SU-DHL-6 (cell line): Measurements from ENCODE around the gene RNF220.

Source experiments
- H2AFZ ChIP-seq: fragments of 200-600 bp; sonication (generic); 2 replicates; pipeline ENCODE4 v1.6.1; 2014; ENCODE audit warnings: low read depth, mild to moderate bottlenecking, moderate library complexity, mixed read lengths, antibody characterized with exemption, low read length; ENCODE audit not compliant: severe bottlenecking
- H3F3A ChIP-seq: fragments of 200-600 bp; shearing (Covaris generic); 2 replicates; pipeline ENCODE4 v1.6.0; 2016; ENCODE audit warnings: antibody characterized with exemption, mild to moderate bottlenecking; ENCODE audit not compliant: insufficient read depth
- H3K27ac ChIP-seq: fragments of 200-600 bp; sonication (generic); 2 replicates; pipeline ENCODE4 v1.5.1; 2016; ENCODE audit warnings: low read depth, mild to moderate bottlenecking, low read length, moderate library complexity, mixed read lengths
- H3K27me3 ChIP-seq: fragments of 200-600 bp; sonication (generic), shearing (Covaris generic); 2 replicates; pipeline ENCODE4 v1.6.0; 2014; ENCODE audit warnings: mild to moderate bottlenecking, low read length
- H3K36me3 ChIP-seq: fragments of 200-600 bp; sonication (generic); 2 replicates; pipeline ENCODE4 v1.6.1; 2014; ENCODE audit warnings: mild to moderate bottlenecking, low read length, mixed read lengths
- H3K4me2 ChIP-seq: fragments of 300-600, 200-600 bp; shearing (Covaris generic), sonication (generic); 2 replicates; pipeline ENCODE4 v1.6.0; 2014; ENCODE audit warnings: low read length, low read depth, mild to moderate bottlenecking; ENCODE audit not compliant: poor library complexity, severe bottlenecking
- H3K4me3 ChIP-seq: fragments of 200-600 bp; sonication (generic); 2 replicates; pipeline ENCODE4 v1.5.1; 2014; ENCODE audit warnings: antibody characterized with exemption, low read length, mild to moderate bottlenecking, mixed read lengths; ENCODE audit not compliant: insufficient read depth, poor library complexity, severe bottlenecking
- H3K79me2 ChIP-seq: fragments of 200-600 bp; sonication (generic); 2 replicates; pipeline ENCODE4 v1.6.1; 2014; ENCODE audit warnings: mild to moderate bottlenecking, low read length, moderate library complexity; ENCODE audit not compliant: insufficient read depth
- H3K9ac ChIP-seq: fragments of 200-600 bp; sonication (generic); 2 replicates; pipeline ENCODE4 v1.7.0; 2014; ENCODE audit warnings: mild to moderate bottlenecking, low read length
- H3K9me2 ChIP-seq: fragments of 200-600 bp; sonication (generic); replicated peaks from 2 replicates; pipeline ENCODE4 v1.6.1; 2014; ENCODE audit warnings: low read length; ENCODE audit not compliant: insufficient read depth
- H3K9me3 ChIP-seq: fragments of 200-600 bp; sonication (generic); 2 replicates; pipeline ENCODE4 v1.6.1; 2014; ENCODE audit warnings: low read length, mixed read lengths; ENCODE audit not compliant: insufficient read depth
- H4K20me1 ChIP-seq: fragments of 200-600 bp; sonication (generic); 2 replicates; pipeline ENCODE4 v1.6.1; 2014; ENCODE audit warnings: low read depth, mild to moderate bottlenecking, antibody characterized with exemption, low read length, moderate library complexity, mixed read lengths
- EZH2phosphoT487 ChIP-seq: fragments of 200-600 bp; sonication (generic), shearing (Covaris generic); conservative IDR thresholded peaks from 2 replicates; pipeline ENCODE4 v1.6.1; 2018; ENCODE audit warnings: mild to moderate bottlenecking, antibody characterized with exemption, low read length, moderate library complexity, mixed read lengths
- TF ChIP-seq, protein P1 (sequence below): fragments of 200-600 bp; sonication (generic); IDR thresholded peaks from one replicate; pipeline ENCODE4 v1.5.1; 2017; ENCODE audit warnings: antibody characterized with exemption, mild to moderate bottlenecking, low read length, moderate library complexity; ENCODE audit not compliant: insufficient read depth, poor library complexity, severe bottlenecking

Gene RNF220

DNA sequence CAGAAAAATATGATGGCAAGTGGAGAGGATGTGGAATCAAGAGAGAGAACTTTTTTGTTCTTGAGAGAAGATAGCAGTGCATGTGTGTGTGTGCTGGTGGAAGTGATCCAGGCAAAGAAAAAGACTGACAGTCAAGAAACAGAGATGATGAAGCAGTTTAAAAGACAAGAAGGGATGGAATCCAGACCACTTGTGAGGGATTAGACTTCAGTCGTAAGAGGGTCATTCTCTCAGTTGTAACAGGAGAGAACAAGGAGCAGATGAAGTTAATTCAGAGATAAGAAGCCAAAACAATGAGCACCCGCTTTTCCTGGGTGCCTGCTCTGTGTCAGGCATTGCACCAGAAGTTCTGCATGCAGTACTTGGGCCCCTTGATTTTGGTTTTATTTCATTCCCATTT is 76.6 kb downstream of the RNF220 start:
- Histone ChIP-seq H3K79me2 (no peaks in the 10 kb centered on the region), H3K36me3 (no peaks in the 10 kb centered on the region), H3K9ac (no peak overlapping the region), H2AFZ (no peak overlapping the region), H3F3A (no peaks in the 10 kb centered on the region), H3K27ac (no peak overlapping the region), H4K20me1 (no peaks in the 10 kb centered on the region), H3K27me3 (no peaks in the 10 kb centered on the region), H3K9me3 (no peaks in the 10 kb centered on the region), H3K9me2 (no peaks in the 10 kb centered on the region), H3K4me2 (no peak overlapping the region), H3K4me3 (no peak overlapping the region)
- no peak for TF ChIP-seq EZH2phosphoT487
- TF ChIP-seq, protein P1, sequence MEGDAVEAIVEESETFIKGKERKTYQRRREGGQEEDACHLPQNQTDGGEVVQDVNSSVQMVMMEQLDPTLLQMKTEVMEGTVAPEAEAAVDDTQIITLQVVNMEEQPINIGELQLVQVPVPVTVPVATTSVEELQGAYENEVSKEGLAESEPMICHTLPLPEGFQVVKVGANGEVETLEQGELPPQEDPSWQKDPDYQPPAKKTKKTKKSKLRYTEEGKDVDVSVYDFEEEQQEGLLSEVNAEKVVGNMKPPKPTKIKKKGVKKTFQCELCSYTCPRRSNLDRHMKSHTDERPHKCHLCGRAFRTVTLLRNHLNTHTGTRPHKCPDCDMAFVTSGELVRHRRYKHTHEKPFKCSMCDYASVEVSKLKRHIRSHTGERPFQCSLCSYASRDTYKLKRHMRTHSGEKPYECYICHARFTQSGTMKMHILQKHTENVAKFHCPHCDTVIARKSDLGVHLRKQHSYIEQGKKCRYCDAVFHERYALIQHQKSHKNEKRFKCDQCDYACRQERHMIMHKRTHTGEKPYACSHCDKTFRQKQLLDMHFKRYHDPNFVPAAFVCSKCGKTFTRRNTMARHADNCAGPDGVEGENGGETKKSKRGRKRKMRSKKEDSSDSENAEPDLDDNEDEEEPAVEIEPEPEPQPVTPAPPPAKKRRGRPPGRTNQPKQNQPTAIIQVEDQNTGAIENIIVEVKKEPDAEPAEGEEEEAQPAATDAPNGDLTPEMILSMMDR: no peak

DNA sequence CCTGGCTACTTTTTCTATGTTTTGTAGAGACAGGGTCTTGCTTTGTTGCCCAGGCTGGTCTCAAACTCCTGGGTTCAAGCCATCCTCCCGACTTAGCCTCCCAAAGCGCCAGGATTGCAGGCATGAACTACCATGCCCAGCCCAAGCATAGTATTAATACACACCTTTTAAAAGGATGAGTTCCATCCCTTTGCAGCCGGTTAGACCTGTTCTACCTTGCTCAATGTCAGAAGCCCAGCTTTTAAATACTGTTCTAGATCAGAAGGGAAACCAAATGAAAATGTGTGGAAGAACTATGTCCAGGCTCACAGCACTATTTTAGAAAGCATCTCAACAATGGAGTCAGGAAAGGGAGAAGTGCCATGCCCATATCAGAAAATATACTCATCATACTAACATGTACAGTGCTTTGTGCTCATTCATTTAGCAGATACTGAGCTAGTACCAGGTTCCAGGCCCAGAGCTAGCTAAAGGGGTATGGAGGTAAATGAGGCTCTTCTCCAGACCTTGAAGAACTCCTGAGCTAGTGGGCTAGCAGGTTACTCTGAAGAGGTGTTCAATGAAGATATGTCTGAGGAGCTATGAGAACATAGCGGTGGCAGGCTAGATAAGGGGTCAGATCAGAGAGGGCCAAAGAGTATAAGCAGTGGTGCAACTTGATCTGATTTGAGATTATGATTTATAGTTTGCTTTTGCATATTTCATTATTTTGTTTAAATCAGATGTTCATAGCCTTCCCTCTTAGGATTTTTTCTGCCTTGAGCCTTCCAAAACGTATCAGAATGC is 78.2 kb downstream of the RNF220 start:
- no peak overlapping the region for H3K4me2 ChIP-seq
- H2AFZ ChIP-seq: no peak overlapping the region

DNA sequence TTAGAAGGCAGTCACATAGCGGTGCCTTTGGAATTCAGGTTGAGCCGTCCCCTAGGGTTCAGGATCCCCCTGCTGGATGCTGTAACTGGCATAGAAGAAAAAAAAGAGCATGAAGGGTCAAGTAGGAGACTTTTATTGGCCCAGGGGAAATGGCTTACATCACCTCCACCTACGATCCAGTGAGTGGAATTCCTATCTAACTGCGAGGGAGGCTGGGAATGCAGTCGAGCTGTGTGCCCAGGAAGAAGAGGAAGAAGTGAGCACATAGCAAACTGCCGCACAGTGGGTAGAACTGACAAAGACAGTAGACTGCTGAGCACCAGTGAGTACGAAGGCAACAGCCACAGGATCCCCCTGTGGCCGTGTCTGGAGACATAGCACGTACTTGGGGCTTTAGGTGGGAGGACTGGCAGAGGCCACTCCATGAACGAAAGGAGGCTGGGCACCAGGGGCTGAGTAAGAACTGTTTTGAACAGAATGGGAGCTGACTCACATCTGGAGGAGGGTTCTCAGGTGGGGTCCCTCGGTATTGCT is 79.2 kb downstream of the RNF220 start:
- no peak overlapping the region for H2AFZ ChIP-seq
- H3K27ac ChIP-seq: no peak overlapping the region
- no peak overlapping the region for H3K4me2 ChIP-seq

More for the DNA sequence above, 78.2 kb downstream of the RNF220 start:
- H3K27ac ChIP-seq: no peak overlapping the region
- H3K4me3 ChIP-seq: no peak overlapping the region
- H3K27me3 ChIP-seq: no peaks in the 10 kb centered on the region
- H3K9me2 ChIP-seq: no peaks in the 10 kb centered on the region
- no peaks in the 10 kb centered on the region for H4K20me1 ChIP-seq
- no peaks in the 10 kb centered on the region for H3K79me2 ChIP-seq
- no peak overlapping the region for H3K9ac ChIP-seq
- H3K9me3 ChIP-seq: no peaks in the 10 kb centered on the region
- no peaks in the 10 kb centered on the region for H3K36me3 ChIP-seq
- no peak for TF ChIP-seq EZH2phosphoT487
- TF ChIP-seq, protein P1: no peak
- no peaks in the 10 kb centered on the region for H3F3A ChIP-seq

More for the DNA sequence above, 79.2 kb downstream of the RNF220 start:
- Histone ChIP-seq H3K27me3 (no peaks in the 10 kb centered on the region), H3K4me3 (no peak overlapping the region), H3K9me2 (no peaks in the 10 kb centered on the region), H3K9me3 (no peaks in the 10 kb centered on the region), H3F3A (no peaks in the 10 kb centered on the region), H3K9ac (no peak overlapping the region), H4K20me1 (no peaks in the 10 kb centered on the region), H3K36me3 (no peaks in the 10 kb centered on the region), H3K79me2 (no peaks in the 10 kb centered on the region)
- no peak for TF ChIP-seq EZH2phosphoT487
- TF ChIP-seq, protein P1: no peak
